ENCODE results near the gene ZFP69.

The ZFP69 gene

DNA sequence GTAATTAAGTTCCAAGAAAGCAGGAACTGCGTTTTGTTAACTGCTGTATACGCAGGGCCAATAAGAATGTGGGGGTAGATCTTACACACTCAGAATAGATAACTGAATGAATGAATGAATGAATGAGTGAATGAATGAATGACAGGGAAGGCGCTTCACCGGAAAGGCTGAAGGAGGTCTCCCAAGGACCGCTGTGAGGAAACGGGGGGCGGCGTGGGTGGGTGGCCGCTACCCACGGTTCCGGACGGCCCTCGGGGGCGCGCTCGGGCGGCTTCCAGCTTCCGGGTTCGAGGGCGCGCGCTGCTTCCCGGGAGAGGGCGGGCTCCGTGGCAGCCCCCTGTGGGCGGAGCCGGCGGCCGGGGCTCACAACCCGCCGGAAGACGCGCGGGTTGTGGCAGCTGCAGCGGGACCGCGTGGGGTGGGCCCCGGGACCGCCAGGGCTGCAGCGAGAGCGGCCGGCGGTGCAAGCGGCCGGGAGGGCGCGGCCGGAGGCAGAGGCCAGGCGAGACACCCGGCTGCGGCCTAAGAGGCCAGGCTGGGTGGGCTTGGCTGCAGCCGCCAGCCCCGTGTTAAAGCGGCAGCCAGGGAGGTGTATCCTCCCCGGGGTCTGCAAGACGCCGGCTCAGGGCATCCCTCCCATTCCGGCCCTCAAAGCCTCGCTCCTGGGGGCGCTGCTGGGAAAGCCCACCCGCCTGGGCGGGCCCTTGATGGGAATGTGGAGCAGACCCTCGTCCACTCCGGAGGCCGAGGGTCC, at the start of gene ZFP69:
ZFP69 (plus strand) TSS at position 367 of the 754 bp plus-strand sequence. CDS start 2,072 bp downstream, outside the sequence.
- in situ Hi-C loops (cut with HindIII; ENCODE audit: low pct_unique_long_range_greater_than_20kb, low sequenced_read_pairs), result no loop called here

DNA sequence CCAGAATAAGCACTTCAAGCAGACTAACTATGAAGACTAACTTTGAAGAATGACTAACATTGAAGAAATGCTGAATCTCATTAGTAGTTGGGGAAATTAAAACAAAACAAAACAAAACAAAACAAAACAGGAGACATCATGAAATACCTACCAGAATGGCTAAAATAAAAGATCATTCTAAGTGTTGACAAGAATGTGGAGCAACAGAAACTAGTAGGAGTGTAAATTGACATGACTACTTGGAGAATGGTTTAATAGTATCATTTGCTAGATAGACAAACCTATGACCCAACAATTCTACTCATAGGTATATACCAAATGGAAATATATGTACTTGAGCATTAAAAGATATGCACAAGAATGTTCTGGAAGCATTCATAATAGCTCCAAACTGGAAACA, 45.7 kb upstream of the ZFP69 start:
- no peak for DNase-seq (ENCODE audit: low read depth in 1 of 2, low spot score in 1 of 2)
- no peak for TF ChIP-seq JUND (IDR thresholded peaks at IDR 0.05; ENCODE audit: low read depth)
- in situ Hi-C loops (cut with HindIII; ENCODE audit: low pct_unique_long_range_greater_than_20kb, low sequenced_read_pairs), result no loop called here

More for the DNA sequence above, at the start of gene ZFP69:
- no peak for TF ChIP-seq JUND (IDR thresholded peaks at IDR 0.05; ENCODE audit: low read depth)
- no peak for DNase-seq (ENCODE audit: low read depth in 1 of 2, low spot score in 1 of 2)

DNA sequence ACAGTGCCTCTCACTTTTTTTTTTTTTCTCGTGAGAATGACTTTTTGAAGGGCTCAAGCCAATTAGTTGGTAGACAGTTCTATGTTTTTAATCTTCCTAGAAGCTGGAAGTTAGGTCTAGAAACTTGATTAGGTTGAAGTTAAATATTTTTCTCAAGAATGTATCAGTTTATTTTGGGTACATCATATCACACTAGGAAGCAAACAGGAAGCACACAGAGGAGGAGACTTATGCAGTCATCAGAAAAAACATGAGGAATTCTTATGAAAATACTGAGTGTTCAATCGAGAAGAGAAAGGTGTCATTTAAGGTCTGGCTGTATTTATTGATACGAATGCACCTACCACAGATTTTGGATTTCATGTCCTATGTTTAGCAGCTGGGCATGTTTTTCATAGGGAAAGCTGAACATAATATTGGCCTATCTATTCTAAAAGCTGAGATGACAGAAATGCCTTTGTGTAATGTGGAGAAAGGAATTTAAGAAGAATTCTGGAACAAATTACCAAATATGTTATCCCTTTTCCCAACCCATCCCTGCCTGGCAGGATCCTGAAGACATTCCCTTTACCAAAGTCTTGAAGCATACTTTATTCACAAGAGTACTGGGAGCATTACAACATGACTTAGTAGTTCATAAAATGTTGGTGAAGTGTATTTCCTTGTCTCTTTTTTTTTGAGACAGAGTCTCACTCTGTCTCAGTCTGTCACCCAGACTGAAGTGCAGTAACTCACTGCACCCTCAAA, 44.3 kb upstream of the ZFP69 start:
- TF ChIP-seq JUND (IDR thresholded peaks at IDR 0.05; ENCODE audit: low read depth), result no peak
- no peak for DNase-seq (ENCODE audit: low read depth in 1 of 2, low spot score in 1 of 2)
- in situ Hi-C loops (cut with HindIII; ENCODE audit: low pct_unique_long_range_greater_than_20kb, low sequenced_read_pairs), result no loop called here

DNA sequence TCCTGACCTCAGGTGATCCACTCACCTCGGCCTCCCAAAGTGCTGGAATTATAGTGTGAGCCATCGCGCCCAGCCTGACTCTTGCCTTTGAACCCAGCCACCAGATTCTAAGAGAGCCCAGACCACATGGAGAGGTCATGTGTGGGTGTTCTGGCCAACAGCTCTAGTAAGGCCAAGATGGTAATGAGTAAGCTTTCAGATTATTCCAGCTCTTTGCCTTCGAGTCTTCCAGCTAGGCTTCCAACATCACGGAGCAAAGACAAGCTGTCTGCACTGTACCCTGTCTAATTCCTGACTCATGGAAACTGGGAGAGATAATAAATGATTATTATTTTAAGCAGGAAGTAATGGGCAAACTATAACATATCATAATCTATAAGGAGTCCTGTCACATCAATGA, 41.6 kb upstream of the ZFP69 start:
- no peak for TF ChIP-seq JUND (IDR thresholded peaks at IDR 0.05; ENCODE audit: low read depth)
- in situ Hi-C loops (cut with HindIII; ENCODE audit: low pct_unique_long_range_greater_than_20kb, low sequenced_read_pairs), result no loop called here
- no peak for DNase-seq (ENCODE audit: low read depth in 1 of 2, low spot score in 1 of 2)

DNA sequence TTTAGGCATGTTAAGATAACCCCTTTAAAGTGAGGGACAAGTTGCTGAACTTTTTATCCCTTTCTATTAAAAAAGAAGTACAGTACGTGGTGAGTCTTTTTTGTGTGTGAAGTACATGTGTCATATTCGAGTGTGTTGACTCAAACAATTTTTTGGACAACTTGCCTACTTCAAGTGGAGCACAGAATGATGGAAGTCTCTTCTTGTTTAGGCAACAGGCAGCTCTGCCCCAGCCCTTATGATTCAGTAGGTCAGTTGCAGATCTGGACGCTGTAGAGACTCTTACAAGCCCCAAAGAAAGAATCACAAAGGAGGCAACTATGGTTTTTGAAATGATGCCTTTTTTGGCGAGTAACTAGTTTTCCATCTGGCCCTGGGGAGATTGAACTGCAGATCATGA, 41.2 kb upstream of the ZFP69 start:
- no peak for TF ChIP-seq JUND (IDR thresholded peaks at IDR 0.05; ENCODE audit: low read depth)
- no peak for DNase-seq (ENCODE audit: low read depth in 1 of 2, low spot score in 1 of 2)
- in situ Hi-C loops (cut with HindIII; ENCODE audit: low pct_unique_long_range_greater_than_20kb, low sequenced_read_pairs), result no loop called here

DNA sequence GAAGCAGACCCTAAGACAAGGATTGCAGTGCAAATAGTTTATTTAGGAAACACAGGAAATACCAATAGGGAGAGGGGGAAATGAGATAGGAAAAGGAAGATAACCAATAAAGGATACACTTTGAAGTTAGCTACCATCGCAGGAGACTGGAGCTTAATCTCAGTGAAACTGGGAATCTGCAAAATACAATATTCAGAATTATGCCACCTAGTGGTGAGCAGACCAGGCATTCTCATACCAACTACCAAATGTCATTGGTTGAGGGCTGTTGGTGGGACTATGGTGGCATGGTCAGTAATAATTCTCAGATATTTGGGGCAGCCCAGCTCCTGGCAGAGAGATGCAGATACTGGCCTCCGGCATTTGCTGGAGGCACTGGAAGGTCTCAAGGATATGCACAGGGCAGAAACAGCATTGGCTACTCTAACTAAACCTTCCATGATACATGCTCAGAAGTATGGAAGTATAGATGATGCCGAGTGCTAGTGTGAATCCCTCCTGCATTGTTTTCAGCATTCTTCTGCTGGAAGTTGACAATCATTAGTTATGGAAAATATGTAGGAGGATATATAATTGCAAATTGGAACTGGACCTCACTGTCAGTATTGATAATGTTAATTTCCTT, 38.6 kb upstream of the ZFP69 start:
- in situ Hi-C loops (cut with HindIII; ENCODE audit: low pct_unique_long_range_greater_than_20kb, low sequenced_read_pairs), result no loop called here
- no peak for TF ChIP-seq JUND (IDR thresholded peaks at IDR 0.05; ENCODE audit: low read depth)
- DNase-seq (ENCODE audit: low read depth in 1 of 2, low spot score in 1 of 2), result peak; percentile 28 to 33

DNA sequence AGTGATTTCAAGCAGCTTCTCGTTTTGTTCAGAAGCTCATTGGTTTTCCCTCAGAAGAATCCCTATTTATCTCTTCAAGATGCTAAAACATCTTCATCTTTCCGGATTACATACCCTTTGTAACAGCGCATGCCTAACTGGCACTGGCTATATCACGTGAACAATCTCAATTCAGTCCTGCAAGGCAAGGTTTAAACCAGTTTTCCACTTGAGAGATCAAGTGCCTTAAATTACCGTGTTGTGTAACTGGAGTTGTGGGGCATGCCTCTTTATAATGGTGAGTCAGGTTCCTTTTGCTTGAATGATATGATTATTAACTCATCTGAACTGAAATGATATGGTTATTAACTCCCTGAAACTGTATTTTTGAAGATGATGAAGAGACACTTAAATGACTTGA, 37.8 kb upstream of the ZFP69 start:
- in situ Hi-C loops (cut with HindIII; ENCODE audit: low pct_unique_long_range_greater_than_20kb, low sequenced_read_pairs), result no loop called here
- no peak for DNase-seq (ENCODE audit: low read depth in 1 of 2, low spot score in 1 of 2)
- no peak for TF ChIP-seq JUND (IDR thresholded peaks at IDR 0.05; ENCODE audit: low read depth)

DNA sequence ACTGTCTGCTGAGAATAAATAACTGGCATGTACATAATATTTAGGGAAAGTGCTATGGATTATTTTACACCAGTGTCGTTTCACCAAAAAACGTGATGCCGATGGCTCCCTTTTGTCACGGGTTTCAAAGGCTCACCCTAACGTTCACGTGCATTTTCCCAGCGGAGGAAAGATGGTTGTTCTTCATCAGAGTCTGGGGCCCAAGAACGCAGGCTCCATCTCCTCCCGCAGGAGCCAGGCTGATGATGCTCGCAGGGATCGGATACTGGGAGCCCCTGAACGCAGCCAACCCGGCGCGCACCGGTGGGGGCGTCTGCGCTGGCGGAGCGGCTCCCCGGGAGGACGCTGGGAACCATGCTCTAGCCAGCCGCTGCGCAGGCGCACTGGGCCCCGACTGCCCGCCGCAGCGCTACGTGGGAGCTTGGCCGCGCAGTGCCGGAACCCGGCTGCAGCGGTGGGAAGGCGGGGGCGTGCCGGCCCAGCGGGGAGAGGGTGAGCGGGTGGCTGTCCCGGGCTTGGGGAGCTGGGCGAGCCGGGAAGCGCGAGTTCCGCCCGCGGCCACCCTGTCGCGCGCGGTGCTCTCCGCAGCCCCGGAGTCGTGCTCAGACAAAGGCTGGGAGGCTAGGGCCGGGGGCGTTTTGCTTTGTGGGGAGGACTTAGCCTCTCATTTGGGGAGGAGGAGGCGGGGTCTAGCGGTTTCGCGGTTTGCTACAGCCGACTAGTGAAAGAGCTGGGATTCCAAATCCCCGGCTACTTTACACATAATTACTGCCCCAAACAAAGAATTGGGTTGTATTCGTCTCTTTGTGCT, 27.2 kb upstream of the ZFP69 start, which contains the start of gene ZFP69B:
ZFP69B (plus strand) TSS at position 793 of the 811 bp plus-strand sequence. CDS start 486 bp downstream, outside the sequence.
- in situ Hi-C loops (cut with HindIII; ENCODE audit: low pct_unique_long_range_greater_than_20kb, low sequenced_read_pairs), result no loop called here
- TF ChIP-seq JUND (IDR thresholded peaks at IDR 0.05; ENCODE audit: low read depth), result no peak
- peak; percentile 84 to 88 for DNase-seq (ENCODE audit: low read depth in 1 of 2, low spot score in 1 of 2)

DNA sequence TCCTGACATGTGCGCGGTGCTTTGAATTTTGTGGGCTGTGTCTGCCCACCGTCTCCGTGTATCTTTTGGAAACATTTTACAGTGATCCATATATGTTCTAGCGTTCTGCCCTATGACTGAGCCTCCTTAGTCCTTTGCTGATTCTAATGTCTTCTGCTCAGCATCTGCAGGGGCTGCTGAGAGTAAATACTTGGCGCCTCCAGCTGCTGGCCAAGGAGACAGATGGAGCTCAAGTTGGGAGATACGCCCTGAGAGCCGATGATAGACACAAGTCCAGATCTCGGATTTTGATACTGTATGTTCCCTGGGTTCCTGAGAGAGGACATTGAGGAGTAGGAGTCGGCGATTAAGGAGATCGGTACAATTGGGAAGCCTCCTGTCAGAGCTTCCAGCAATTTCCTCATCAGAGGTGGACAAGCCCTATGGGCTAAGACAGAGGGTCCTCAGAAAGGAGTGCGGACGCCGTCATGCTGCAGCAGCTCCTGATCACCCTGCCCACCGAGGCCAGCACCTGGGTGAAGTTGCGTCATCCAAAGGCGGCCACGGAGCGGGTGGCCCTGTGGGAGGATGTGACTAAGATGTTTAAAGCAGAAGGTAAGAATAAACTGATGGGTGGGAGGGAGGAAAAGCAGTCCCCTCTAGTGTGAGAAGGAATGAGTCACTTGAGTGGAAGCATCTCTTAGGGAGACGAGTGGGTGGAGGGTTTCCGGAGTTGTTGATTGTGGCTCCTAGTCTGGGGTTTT, 26.4 kb upstream of the ZFP69 start:
- in situ Hi-C loops (cut with HindIII; ENCODE audit: low pct_unique_long_range_greater_than_20kb, low sequenced_read_pairs), result no loop called here
- no peak for TF ChIP-seq JUND (IDR thresholded peaks at IDR 0.05; ENCODE audit: low read depth)
- no peak for DNase-seq (ENCODE audit: low read depth in 1 of 2, low spot score in 1 of 2)

DNA sequence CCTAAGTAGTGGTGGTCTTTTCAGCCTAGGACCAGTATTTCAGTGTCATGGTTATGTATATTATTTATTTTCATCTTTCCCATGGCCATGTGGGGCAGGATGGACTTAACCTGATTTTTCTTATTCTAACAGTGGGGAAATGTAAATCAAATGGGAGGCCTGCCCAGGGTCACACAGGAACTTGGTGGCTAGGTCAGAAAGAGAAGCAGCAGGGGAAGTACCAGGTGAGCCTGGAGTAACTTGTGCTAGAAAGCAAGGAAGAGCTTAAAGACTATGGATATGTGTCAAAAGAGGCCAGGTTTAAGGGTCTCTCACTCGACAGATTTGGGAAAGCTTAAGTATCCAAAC, 25.9 kb upstream of the ZFP69 start:
- DNase-seq (ENCODE audit: low read depth in 1 of 2, low spot score in 1 of 2), result no peak
- in situ Hi-C loops (cut with HindIII; ENCODE audit: low pct_unique_long_range_greater_than_20kb, low sequenced_read_pairs), result no loop called here
- TF ChIP-seq JUND (IDR thresholded peaks at IDR 0.05; ENCODE audit: low read depth), result no peak

DNA sequence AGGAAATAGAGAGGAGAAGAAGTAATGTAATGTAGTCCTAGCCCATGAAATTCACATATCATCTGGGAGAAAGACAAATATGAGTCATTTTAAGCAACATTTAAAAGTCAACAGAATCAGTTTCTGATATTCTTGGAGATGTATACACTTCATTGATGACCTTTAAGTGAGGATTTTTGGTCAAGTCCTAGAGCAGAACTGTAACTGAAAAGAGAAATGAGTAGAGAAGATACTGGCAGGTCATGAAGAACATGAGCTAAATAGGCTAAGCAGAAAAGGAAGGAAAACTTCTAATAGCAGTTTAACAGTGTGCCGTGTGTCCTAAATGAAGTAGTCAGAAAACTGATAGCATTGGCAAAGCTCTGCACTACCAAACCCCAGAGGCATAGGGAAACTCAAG, 22.2 kb upstream of the ZFP69 start:
- in situ Hi-C loops (cut with HindIII; ENCODE audit: low pct_unique_long_range_greater_than_20kb, low sequenced_read_pairs), result no loop called here
- no peak for TF ChIP-seq JUND (IDR thresholded peaks at IDR 0.05; ENCODE audit: low read depth)
- DNase-seq (ENCODE audit: low read depth in 1 of 2, low spot score in 1 of 2), result no peak

Measured in T47D (cell line).